NCI-H345 treated with DMSO at 0.1 percent for 48 hours (cell line): ENCODE results near the gene F9.
"Not testable (repeated sequence)": the region's sequence is repeated elsewhere in the genome, so short reads cannot be mapped to it uniquely, and the experiment has no call there.

Experiments
- DNase-seq: peaks from one replicate; lab custom pipeline; 2025; ENCODE audit not compliant: unreplicated experiment; lab: John Stamatoyannopoulos, UW

Gene F9

GRCh38 chrX:139530550-139530949 is at the start of gene F9:
Gene F9 (plus strand): TSS chrX:139530739. CDS start chrX:139530765, 26 bp downstream.
- no peak for DNase-seq

- DNase-seq, result no peak
These were observed 46.8 kb upstream of the F9 start for GRCh38 chrX:139483699-139484098.

- DNase-seq, result no peak
These were observed 45.9 kb upstream of the F9 start for GRCh38 chrX:139484591-139484990.

- DNase-seq, result no peak
These were observed 35.2 kb upstream of the F9 start for GRCh38 chrX:139495324-139495723.

- DNase-seq, result no peak
These were observed 24.2 kb upstream of the F9 start for GRCh38 chrX:139506333-139506732.

GRCh38 chrX:139508099-139508498 is 22.4 kb upstream of the F9 start:
- no peak for DNase-seq

GRCh38 chrX:139518475-139518874 is 12.1 kb upstream of the F9 start:
- DNase-seq, result no peak

GRCh38 chrX:139528829-139529228 is 1.7 kb upstream of the F9 start:
- DNase-seq, result not testable (repeated sequence)

- DNase-seq, result no peak
These were observed 2.3 kb downstream of the F9 start for GRCh38 chrX:139532834-139533233.

GRCh38 chrX:139533444-139533843 is 2.9 kb downstream of the F9 start:
- no peak for DNase-seq

GRCh38 chrX:139538907-139539790 is 8.6 kb downstream of the F9 start:
- no peak for DNase-seq

GRCh38 chrX:139542652-139543051 is 12.1 kb downstream of the F9 start:
- DNase-seq, result no peak

GRCh38 chrX:139543920-139544319 is 13.4 kb downstream of the F9 start:
- DNase-seq, result no peak

GRCh38 chrX:139544591-139544990 is 14.1 kb downstream of the F9 start:
- no peak for DNase-seq

- no peak for DNase-seq
These were observed 23.8 kb downstream of the F9 start for GRCh38 chrX:139554376-139554775.

- DNase-seq, result no peak
These were observed 24.6 kb downstream of the F9 start for GRCh38 chrX:139554991-139555675.

- peak; percentile 0 for DNase-seq
These were observed 29.0 kb downstream of the F9 start for GRCh38 chrX:139559383-139560042.

- DNase-seq, result no peak
These were observed 29.7 kb downstream of the F9 start for GRCh38 chrX:139560221-139560620.

- DNase-seq, result no peak
These were observed 32.7 kb downstream of the F9 start for GRCh38 chrX:139563251-139563650.

- no peak for DNase-seq
These were observed 36.4 kb downstream of the F9 start for GRCh38 chrX:139566981-139567380.

- DNase-seq, result no peak
These were observed 50.5 kb downstream of the F9 start for GRCh38 chrX:139581068-139581467.

- no peak for DNase-seq
These were observed 55.1 kb downstream of the F9 start for GRCh38 chrX:139585613-139586012.
